H9 (cell line): ENCODE measurements around the gene NSMF. TPM values are rescaled to one million over a fixed set of nuclear protein-coding genes. Genes with fewer than 3 reads are reported as not detected.

Experiments used
- DNase-seq: peaks from one replicate; pipeline ENCODE4 v3.0.0-alpha.2; 2017
- H2AFZ ChIP-seq: one replicate; pipeline ENCODE4 v1.6.1; 2013; ENCODE audit warnings: mild to moderate bottlenecking, low read length, control low read depth, moderate library complexity
- H2AK5ac ChIP-seq: 2 replicates; pipeline ENCODE4 v1.6.1; 2013; ENCODE audit warnings: low read length, control low read depth, mixed read lengths; ENCODE audit not compliant: insufficient read length
- H2BK120ac ChIP-seq: one replicate; pipeline ENCODE4 v1.6.1; 2013; ENCODE audit warnings: low read depth, mild to moderate bottlenecking, low read length, control low read depth, inconsistent platforms; ENCODE audit not compliant: poor library complexity, severe bottlenecking
- H2BK12ac ChIP-seq: 2 replicates; pipeline ENCODE4 v1.6.1; 2013; ENCODE audit warnings: low read length, control low read depth, mixed read lengths, low read depth; ENCODE audit not compliant: insufficient read length
- H2BK15ac ChIP-seq: 2 replicates; pipeline ENCODE4 v1.6.1; 2013; ENCODE audit warnings: low read depth, low read length, control low read depth
- H2BK20ac ChIP-seq: one replicate; pipeline ENCODE4 v1.6.1; 2013; ENCODE audit warnings: low read depth, mild to moderate bottlenecking, low read length, control low read depth, inconsistent platforms; ENCODE audit not compliant: poor library complexity, severe bottlenecking
- H2BK5ac ChIP-seq: 2 replicates; pipeline ENCODE4 v1.6.1; 2013; ENCODE audit warnings: low read length, control low read depth, mixed read lengths; ENCODE audit not compliant: insufficient read length
- H3K14ac ChIP-seq: 2 replicates; pipeline ENCODE4 v1.6.1; 2013; ENCODE audit warnings: low read length, control low read depth; ENCODE audit not compliant: insufficient read depth
- H3K18ac ChIP-seq: 2 replicates; pipeline ENCODE4 v1.6.1; 2013; ENCODE audit warnings: low read depth, mild to moderate bottlenecking, mixed read lengths, low read length, control low read depth; ENCODE audit not compliant: insufficient read length
- H3K23ac ChIP-seq: 2 replicates; pipeline ENCODE4 v1.6.1; 2013; ENCODE audit warnings: low read length, control low read depth, mixed read lengths, low read depth; ENCODE audit not compliant: insufficient read length
- H3K23me2 ChIP-seq: 2 replicates; pipeline ENCODE4 v1.6.1; 2013; ENCODE audit warnings: low read depth, mild to moderate bottlenecking, mixed read lengths, low read length, control low read depth; ENCODE audit not compliant: insufficient read length, poor library complexity, severe bottlenecking
- H3K27ac ChIP-seq: 2 replicates; pipeline ENCODE4 v1.5.1; 2013; ENCODE audit warnings: low read length, control low read depth, mixed read lengths, low read depth; ENCODE audit not compliant: insufficient read length
- H3K27me3 ChIP-seq: 2 replicates; pipeline ENCODE4 v1.6.1; 2013; ENCODE audit warnings: low read length, control low read depth, inconsistent platforms; ENCODE audit not compliant: insufficient read depth
- H3K4ac ChIP-seq: 2 replicates; pipeline ENCODE4 v1.6.1; 2013; ENCODE audit warnings: low read depth, mild to moderate bottlenecking, control low read depth, inconsistent platforms, low read length, moderate library complexity
- H3K4me1 ChIP-seq: 2 replicates; pipeline ENCODE4 v1.6.1; 2013; ENCODE audit warnings: low read length, control low read depth, inconsistent platforms; ENCODE audit not compliant: insufficient read depth
- H3K4me2 ChIP-seq: 2 replicates; pipeline ENCODE4 v1.6.1; 2013; ENCODE audit warnings: low read length, control low read depth, mixed read lengths; ENCODE audit not compliant: insufficient read length, insufficient read depth
- H3K56ac ChIP-seq: 2 replicates; pipeline ENCODE4 v1.6.1; 2013; ENCODE audit warnings: low read depth, mild to moderate bottlenecking, mixed read lengths, low read length, control low read depth; ENCODE audit not compliant: insufficient read length
- H3K79me1 ChIP-seq: 2 replicates; pipeline ENCODE4 v1.6.1; 2013; ENCODE audit warnings: low read depth, mild to moderate bottlenecking, moderate library complexity, low read length, control low read depth, inconsistent platforms; ENCODE audit not compliant: insufficient read depth, poor library complexity, severe bottlenecking
- H3K79me2 ChIP-seq: 2 replicates; pipeline ENCODE4 v1.6.1; 2013; ENCODE audit warnings: low read length, control low read depth, inconsistent platforms; ENCODE audit not compliant: insufficient read depth
- H3K9ac ChIP-seq: 2 replicates; pipeline ENCODE4 v1.6.1; 2013; ENCODE audit warnings: low read length, control low read depth, mixed read lengths; ENCODE audit not compliant: insufficient read length; ENCODE audit errors: extremely low read depth
- H3K9me3 ChIP-seq: one replicate; pipeline ENCODE4 v1.6.1; 2013; ENCODE audit warnings: low read depth, low read length, inconsistent platforms; ENCODE audit not compliant: control insufficient read depth
- H3T11ph ChIP-seq: one replicate; pipeline ENCODE4 v1.6.1; 2013; ENCODE audit warnings: mild to moderate bottlenecking, low read length, control low read depth, inconsistent platforms
- H4K20me1 ChIP-seq: one replicate; pipeline ENCODE4 v1.6.1; 2013; ENCODE audit not compliant: control insufficient read depth, insufficient read length, insufficient read depth
- H4K5ac ChIP-seq: 2 replicates; pipeline ENCODE4 v1.6.1; 2013; ENCODE audit warnings: low read depth, mild to moderate bottlenecking, mixed read lengths, low read length, control low read depth; ENCODE audit not compliant: insufficient read length
- H4K8ac ChIP-seq: replicated peaks from 2 replicates; pipeline ENCODE4 v1.6.1; 2013; ENCODE audit warnings: low read length, control low read depth, mixed read lengths, low read depth; ENCODE audit not compliant: insufficient read length
- H4K91ac ChIP-seq: 2 replicates; pipeline ENCODE4 v1.6.1; 2013; ENCODE audit warnings: low read depth, mild to moderate bottlenecking, moderate library complexity, mixed read lengths, low read length, control low read depth; ENCODE audit not compliant: insufficient read length
- H3K27ac Mint-ChIP-seq, 3 experiments: 2 replicates in 2 of 3; 3 replicates in 1 of 3; pipeline ENCODE4 v1.8.0; 2020 to 2021; ENCODE audit warnings: mixed read lengths in 3 of 3, mild to moderate bottlenecking in 1 of 3, moderate library complexity in 1 of 3
- H3K27me3 Mint-ChIP-seq: 2 replicates; pipeline ENCODE4 v1.8.0; 2021; ENCODE audit warnings: low read depth, mild to moderate bottlenecking, moderate library complexity, mixed read lengths
- H3K36me3 Mint-ChIP-seq, 3 experiments: 2 replicates in 2 of 3; 3 replicates in 1 of 3; pipeline ENCODE4 v1.8.0; 2020 to 2021; ENCODE audit warnings: low read depth in 3 of 3, mixed read lengths in 3 of 3; ENCODE audit not compliant: insufficient read depth in 1 of 3
- H3K4me1 Mint-ChIP-seq, 2 experiments: 2 replicates each; pipeline ENCODE4 v1.8.0; 2020; ENCODE audit warnings: mixed read lengths in 2 of 2
- H3K4me3 Mint-ChIP-seq, 2 experiments: 2 replicates in 1 of 2; 3 replicates in 1 of 2; pipeline ENCODE4 v1.8.0; 2020 to 2021; ENCODE audit warnings: mild to moderate bottlenecking in 2 of 2, mixed read lengths in 2 of 2, moderate library complexity in 1 of 2
- H3K9me3 Mint-ChIP-seq, 2 experiments: 2 replicates in 1 of 2; 3 replicates in 1 of 2; pipeline ENCODE4 v1.8.0; 2020; ENCODE audit warnings: mild to moderate bottlenecking in 2 of 2, mixed read lengths in 2 of 2, moderate library complexity in 1 of 2
- WGBS: extraction: QIAGEN DNeasy Blood & Tissue Kit; methylation state at CpG from one replicate; pipeline ENCODE4 v1.1.7; 2013; ENCODE audit warnings: missing lambda C conversion rate, low lambda C conversion rate, mixed read lengths; ENCODE audit not compliant: insufficient read length; ENCODE audit errors: extremely low coverage; 5-methylcytosine and 5-hydroxymethylcytosine counted together
- total RNA-seq: library from RNA; stranded (reverse); gene quantifications from 2 replicates; pipeline ENCODE4 v1.2.1, GENCODE V29; 2021
- TF ChIP-seq, protein P1 (sequence below): fragments of 200-600 bp; sonication (generic); conservative IDR thresholded peaks from 3 replicates; pipeline ENCODE4 v1.8.0; 2021; ENCODE audit warnings: antibody characterized with exemption, mild to moderate bottlenecking

NSMF gene
- total RNA-seq, 1 experiment from 2014 or later: 46.3 TPM

DNA sequence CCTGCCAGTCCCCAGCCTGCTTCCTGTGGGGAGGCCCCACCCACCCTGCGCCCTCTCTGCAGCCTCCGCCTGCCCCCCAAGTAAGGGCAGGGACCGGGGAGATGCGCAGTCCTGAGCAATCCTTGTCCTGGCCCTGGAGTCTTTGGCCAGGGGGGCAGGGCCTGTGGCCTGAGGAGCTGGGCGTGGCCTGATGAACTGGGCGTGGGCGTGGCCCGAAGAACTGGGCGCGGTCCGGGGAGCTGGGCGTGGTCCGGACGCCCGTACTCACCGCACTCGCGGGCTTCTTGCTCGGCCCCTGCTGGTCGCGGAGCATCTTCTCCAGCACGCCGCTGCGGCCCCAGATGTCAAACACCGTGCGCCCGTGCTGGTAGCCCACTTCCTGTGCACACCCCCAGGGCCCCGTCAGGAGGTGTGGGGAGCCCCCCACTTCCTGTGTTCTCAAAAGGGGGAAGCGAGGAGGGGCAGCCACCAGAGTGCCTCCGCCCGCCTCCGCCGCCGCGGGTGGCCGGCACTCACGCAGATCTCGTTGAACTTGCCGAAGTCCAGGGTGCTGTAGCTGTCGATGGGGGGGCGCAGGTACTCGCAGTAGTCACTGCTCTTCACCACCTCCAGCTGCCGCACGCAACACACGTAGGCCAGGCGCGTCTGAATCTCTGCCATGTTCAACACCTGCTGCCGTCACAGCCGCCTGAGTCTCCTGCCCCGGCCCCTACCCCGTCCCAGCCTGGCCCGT, 2.7 kb upstream of the NSMF start:
- Mint-ChIP-seq H3K36me3 (peaks cover 0 to 4% (median 1%) of the 10 kb centered on the region in 3 experiments; a peak in 4 of 7 replicates), H3K4me1 (peaks cover 0 to 2% of the 10 kb centered on the region in 2 experiments; a peak in 1 of 4 replicates), H3K4me3 (peak overlapping the region; percentile 48 to 69; a peak in 4 of 5 replicates), H3K27ac (no peak overlapping the region), H3K9me3 (no peaks in the 10 kb centered on the region), H3K27me3 (peaks cover 34% of the 10 kb centered on the region)
- TF ChIP-seq, protein P1, sequence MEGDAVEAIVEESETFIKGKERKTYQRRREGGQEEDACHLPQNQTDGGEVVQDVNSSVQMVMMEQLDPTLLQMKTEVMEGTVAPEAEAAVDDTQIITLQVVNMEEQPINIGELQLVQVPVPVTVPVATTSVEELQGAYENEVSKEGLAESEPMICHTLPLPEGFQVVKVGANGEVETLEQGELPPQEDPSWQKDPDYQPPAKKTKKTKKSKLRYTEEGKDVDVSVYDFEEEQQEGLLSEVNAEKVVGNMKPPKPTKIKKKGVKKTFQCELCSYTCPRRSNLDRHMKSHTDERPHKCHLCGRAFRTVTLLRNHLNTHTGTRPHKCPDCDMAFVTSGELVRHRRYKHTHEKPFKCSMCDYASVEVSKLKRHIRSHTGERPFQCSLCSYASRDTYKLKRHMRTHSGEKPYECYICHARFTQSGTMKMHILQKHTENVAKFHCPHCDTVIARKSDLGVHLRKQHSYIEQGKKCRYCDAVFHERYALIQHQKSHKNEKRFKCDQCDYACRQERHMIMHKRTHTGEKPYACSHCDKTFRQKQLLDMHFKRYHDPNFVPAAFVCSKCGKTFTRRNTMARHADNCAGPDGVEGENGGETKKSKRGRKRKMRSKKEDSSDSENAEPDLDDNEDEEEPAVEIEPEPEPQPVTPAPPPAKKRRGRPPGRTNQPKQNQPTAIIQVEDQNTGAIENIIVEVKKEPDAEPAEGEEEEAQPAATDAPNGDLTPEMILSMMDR: peak; percentile 44
- Histone ChIP-seq H2AFZ (no peak overlapping the region), H4K91ac (no peak overlapping the region), H3K9ac (no peak overlapping the region), H3K23me2 (peaks cover 9% of the 10 kb centered on the region), H3K4ac (no peak overlapping the region), H3K4me2 (peak overlapping the region; percentile 50), H3K79me1 (no peaks in the 10 kb centered on the region), H2BK15ac (no peak overlapping the region), H2AK5ac (no peak overlapping the region), H3K56ac (no peak overlapping the region), H2BK12ac (no peak overlapping the region), H2BK5ac (no peak overlapping the region), H3K9me3 (no peaks in the 10 kb centered on the region), H3K27me3 (no peaks in the 10 kb centered on the region; the same call in 1 of the 2 replicates), H3K23ac (no peak overlapping the region), H3T11ph (no peak overlapping the region), H3K14ac (no peak overlapping the region), H4K8ac (no peak overlapping the region), H3K18ac (no peak overlapping the region), H3K27ac (no peak overlapping the region), H2BK20ac (no peak overlapping the region), H4K5ac (no peak overlapping the region), H3K4me1 (no peaks in the 10 kb centered on the region), H2BK120ac (no peak overlapping the region), H4K20me1 (peaks cover 2% of the 10 kb centered on the region), H3K79me2 (no peaks in the 10 kb centered on the region)
- DNase-seq: peak; percentile 94
- WGBS: no CpG with 5 or more reads among the region's 52 CpGs
